ENCODE results near the gene ARID4A. TPM values are rescaled to one million over a fixed set of nuclear protein-coding genes. Genes with fewer than 3 reads are reported as not detected.
"Not testable (repeated sequence)": the region's sequence is repeated elsewhere in the genome, so short reads cannot be mapped to it uniquely, and the experiment has no call there.

ARID4A gene
- total RNA-seq, 1 donor, result 12.2 TPM

DNA sequence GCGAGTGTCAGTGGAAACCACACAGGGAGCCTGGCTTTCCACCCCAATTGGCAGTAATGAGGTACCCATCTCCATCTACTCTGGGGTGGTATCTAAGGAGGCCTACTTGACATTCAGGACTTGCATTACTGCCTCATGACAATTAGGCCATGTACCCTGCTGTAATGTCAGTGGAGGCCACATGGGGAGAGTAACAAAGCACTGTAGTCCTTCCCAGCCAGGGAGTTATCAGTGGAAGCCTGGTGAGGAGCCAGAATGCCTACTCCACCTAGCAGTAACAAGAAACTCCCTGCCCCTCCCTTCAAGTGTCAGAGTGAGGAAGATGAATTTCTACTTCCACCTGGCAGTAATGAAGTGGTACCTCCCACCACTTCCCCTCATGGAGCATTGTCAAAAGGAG lies 116.5 kb downstream of the ARID4A start:
- no peak overlapping the region for H3K4me3 ChIP-seq (ENCODE audit: low read depth, low read length)
- peak; percentile 30 for DNase-seq (ENCODE audit: low read depth)
- TF ChIP-seq, protein P1, sequence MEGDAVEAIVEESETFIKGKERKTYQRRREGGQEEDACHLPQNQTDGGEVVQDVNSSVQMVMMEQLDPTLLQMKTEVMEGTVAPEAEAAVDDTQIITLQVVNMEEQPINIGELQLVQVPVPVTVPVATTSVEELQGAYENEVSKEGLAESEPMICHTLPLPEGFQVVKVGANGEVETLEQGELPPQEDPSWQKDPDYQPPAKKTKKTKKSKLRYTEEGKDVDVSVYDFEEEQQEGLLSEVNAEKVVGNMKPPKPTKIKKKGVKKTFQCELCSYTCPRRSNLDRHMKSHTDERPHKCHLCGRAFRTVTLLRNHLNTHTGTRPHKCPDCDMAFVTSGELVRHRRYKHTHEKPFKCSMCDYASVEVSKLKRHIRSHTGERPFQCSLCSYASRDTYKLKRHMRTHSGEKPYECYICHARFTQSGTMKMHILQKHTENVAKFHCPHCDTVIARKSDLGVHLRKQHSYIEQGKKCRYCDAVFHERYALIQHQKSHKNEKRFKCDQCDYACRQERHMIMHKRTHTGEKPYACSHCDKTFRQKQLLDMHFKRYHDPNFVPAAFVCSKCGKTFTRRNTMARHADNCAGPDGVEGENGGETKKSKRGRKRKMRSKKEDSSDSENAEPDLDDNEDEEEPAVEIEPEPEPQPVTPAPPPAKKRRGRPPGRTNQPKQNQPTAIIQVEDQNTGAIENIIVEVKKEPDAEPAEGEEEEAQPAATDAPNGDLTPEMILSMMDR (IDR thresholded peaks at IDR 0.05; ENCODE audit: insufficient read depth, low read length), result peak; percentile 4

DNA sequence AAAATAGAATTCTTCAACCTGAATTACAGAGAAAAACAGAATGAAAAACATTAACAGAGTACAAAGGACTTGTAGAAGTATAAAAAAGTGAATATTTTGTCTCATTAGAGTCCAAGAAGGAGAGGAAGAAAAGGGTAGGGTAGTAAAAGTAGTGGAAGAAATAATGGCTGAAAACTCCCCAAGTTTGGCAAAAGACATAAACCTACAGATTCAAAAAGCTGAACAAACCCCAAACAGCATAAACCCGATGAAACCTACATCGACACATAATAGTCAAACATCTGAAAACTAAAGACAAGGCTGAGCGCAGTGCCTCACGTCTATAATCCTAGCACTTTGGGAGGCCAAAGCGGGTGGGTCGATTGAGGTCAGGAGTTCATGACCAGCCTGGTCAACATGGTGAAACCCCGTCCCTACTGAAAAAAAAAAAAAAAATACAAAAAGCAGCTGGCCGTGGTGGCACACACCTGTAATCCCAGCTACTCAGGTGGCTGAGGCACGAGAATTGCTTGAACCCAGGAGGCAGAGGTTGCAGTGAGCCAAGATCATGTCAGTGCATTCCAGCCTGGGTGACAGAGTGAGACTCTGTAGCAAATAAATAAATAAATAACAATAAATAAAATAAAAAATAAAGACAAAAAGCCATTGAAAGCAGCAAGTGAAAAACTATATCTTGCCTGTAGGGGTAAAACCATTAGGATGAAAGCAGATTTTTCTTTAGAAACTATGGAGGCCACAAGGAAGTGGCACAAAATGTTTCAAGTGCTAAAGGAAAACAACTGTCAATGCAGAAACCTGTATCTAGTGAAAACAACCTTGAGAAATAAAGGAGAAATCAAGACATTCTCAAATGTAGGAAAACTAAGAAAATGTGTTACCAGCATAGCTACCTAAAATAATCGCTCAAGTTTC lies 117.5 kb downstream of the ARID4A start:
- DNase-seq (ENCODE audit: low read depth), result no peak
- TF ChIP-seq, protein P1 (IDR thresholded peaks at IDR 0.05; ENCODE audit: insufficient read depth, low read length), result no peak
- H3K4me3 ChIP-seq (ENCODE audit: low read depth, low read length), result no peak overlapping the region

DNA sequence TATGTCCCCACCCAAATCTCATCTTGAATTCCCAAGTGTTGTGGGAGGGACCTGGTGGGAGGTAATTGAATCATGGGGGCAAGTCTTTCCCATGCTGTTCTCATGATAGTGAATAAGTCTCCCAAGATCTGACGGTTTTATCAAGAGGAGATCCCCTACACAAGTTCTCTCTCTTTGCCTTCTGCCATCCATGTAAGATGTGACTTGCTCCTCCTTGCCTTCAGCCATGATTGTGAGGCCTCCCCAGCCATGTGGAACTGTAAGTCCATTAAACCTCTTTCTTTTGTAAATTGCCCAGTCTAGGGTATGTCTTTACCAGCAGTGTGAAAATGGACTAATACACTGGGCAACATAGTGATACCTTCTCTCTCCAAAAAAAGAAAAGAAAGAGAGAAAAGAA lies 118.6 kb downstream of the ARID4A start:
- not testable (repeated sequence) for DNase-seq (ENCODE audit: low read depth); H3K4me3 ChIP-seq (ENCODE audit: low read depth, low read length)

Small RNA genes lying within 50 kb of the gene (small RNA-seq; reads per million reads assigned to genes)
- gene RNU6-341P, result not detected

Other genes starting within 250 kb of the ARID4A start
- gene ARMH4, start 146.3 kb upstream of the ARID4A start, total RNA-seq (ENCODE audit: low replicate concordance), result 4.2 and 13.2 TPM in 2 replicates
- gene ACTR10, start 98.4 kb upstream of the ARID4A start, total RNA-seq (ENCODE audit: low replicate concordance), result 92.7 and 229 TPM in 2 replicates
- gene PSMA3, start 53.7 kb upstream of the ARID4A start, total RNA-seq (ENCODE audit: low replicate concordance), result 105 and 154 TPM in 2 replicates
- not detected in 2 replicates for gene TOMM20L, start 97.4 kb downstream of the ARID4A start, total RNA-seq (ENCODE audit: low replicate concordance)
- gene TIMM9, start 129.0 kb downstream of the ARID4A start, total RNA-seq (ENCODE audit: low replicate concordance), result 20.2 and 44.4 TPM in 2 replicates
- gene KIAA0586, start 129.2 kb downstream of the ARID4A start, total RNA-seq (ENCODE audit: low replicate concordance), result 22.5 and 45.2 TPM in 2 replicates

Measured in fibroblast of the aortic adventitia (primary cell).